ENCODE measurements around the gene CDH24.

The CDH24 gene

DNA sequence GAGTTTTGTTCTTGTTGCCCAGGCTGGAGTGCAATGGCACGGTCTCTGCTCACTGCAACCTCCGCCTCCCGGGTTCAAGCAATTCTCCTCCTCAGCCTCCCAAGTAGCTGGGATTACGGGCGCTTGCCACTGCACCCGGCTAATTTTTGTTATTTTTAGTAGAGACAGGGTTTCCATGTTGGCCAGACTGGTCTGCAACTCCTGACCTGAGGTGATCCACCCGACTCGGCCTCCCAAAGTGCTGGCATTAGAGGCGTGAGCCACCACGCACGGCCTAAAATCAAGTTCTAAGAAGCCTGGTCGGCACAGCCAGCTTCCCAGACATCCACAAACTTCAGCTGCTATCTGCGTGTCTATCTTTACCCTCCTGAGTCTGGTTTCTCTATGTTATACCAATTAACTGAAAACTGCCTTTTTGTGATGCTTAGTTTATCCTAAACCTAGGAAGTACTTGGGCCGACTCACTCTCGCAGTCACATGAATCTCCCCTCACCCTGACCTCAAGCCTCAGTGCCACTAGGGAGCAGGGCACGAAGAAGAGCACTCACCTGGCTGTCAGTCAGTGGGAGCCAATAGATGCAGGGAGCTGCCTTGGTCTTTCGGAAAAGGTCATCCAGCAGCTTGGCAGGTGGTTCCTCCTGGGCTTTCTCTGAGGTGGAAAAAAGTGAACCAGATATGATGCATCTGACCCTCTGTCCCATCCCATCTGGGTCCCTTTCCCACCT lies 3.4 kb upstream of the CDH24 start:
- peak; percentile 37 for DNase-seq

DNA sequence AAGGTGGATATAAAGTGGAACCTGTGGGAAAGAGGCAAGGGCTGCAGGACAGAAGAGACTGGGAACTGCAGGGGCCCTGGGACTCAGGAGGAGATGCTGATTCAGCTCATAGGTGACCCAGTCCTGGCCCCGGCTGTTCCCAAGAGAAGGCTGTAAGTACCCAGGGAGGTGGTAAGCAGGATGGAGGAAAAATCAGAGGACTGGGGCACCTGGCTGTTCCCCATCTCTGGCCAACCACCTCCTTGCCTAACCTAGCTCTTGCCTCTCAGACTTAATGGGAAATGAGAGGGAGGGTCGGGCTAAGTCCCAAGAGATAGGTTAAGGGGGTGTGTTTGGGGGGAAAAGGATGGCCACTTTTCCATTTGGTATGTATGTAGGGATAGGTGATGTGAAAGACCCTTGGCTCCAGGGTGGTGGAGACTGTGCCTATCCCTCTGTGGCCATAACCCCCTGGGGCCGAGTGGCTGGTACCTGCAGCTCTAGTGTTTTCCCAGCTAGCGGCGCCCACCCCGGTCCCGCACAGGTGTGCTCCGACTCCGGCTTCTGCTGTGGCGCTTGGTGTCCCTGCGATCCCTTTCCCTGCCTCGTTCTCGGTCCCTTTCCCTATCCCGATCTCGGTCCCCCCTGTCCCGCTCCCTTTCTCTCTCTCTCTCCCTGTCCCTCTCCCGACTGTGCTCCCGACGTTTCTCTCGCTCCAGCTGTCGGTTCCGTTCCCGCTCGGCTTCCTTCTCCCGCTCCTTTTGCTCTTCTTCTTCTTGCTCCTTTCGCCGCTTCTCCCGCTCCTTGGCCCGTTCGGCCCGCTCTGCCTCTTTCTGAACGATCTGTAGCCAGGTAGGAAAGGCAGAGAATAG lies 1.6 kb upstream of the CDH24 start:
- DNase-seq = peak; percentile 57

DNA sequence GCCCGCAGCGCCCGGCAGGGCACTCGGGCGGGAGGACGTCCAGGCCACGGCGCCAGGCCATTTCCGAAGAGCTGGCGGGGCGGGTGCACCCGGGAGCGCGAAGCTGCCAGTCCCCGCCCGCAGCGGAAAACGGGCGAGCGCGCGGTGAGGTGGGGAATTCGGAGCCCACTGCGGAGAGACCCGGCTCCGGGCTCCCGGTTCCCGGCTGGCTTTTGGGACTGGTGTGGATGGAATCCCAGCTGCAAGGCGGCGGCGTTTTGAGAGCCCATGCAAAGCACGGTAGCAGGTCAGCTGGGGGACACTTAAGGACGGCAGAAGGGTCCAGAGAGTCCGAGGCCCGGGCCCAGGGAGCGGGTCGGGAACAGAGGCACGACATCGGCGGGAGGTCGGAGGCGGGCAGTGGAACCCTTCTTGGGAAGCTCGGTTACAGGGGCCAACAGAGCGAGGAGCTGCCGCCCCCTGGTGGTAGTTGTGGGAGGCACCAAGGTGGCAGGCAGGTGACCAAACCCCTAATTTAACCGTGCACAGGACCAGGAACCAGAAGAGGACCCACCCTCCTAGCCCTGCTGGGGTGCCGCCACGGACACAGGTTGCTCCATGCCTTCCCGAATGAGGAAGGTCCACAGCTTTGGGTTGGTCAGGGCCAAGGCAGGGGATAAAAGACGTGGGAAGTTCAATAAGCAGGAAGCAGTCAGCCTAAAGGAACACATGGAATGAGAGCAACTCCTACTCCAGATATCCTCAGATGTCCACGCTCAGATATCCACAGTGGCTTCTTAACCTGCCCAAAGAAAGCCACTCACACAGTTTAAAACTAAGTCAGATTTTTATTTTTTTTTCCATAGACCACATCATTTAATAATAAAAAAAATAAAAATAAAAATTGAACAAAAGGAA lies 685 bp upstream of the CDH24 start:
- DNase-seq = peak; percentile 95

DNA sequence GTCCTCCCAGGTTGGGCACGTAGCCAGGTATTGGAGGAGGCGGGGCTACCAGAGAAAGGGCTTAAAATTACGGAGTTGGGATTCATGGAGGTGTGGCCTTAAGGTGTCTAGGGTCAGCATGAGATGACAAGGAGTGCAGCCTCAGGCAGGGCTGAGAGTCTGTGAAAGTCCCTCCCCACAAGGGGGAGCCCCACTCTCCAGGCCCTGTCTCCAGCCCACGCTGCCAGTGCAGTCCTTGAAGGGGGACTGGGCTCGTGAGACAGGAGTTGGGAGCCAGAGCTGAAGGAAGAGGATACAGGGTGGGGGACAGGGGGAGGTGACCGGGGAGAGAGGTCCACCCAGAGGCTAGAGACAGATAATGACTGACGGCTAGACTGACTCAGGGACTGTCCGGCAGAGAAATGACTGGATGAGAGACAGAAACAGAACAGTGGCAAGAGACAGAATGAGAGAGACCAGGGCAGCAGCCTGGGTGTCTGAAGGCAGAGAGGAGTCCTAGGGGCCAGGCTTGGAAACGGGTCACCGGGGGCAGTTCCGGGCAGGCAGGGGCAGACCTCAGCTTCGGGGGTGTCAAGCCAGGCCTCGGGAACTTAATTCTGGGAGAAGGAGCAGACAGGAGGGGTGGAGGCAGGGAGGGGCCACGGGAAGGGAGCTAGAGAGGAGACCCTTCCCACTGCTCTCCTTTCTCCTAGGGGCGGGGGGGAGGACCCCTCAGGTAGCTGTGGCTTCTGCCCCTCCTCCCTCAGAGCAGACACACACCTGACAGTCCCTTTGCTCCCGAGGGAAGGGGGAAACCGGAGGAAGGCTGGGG lies 970 bp downstream of the CDH24 start:
- peak; percentile 89 for DNase-seq

DNA sequence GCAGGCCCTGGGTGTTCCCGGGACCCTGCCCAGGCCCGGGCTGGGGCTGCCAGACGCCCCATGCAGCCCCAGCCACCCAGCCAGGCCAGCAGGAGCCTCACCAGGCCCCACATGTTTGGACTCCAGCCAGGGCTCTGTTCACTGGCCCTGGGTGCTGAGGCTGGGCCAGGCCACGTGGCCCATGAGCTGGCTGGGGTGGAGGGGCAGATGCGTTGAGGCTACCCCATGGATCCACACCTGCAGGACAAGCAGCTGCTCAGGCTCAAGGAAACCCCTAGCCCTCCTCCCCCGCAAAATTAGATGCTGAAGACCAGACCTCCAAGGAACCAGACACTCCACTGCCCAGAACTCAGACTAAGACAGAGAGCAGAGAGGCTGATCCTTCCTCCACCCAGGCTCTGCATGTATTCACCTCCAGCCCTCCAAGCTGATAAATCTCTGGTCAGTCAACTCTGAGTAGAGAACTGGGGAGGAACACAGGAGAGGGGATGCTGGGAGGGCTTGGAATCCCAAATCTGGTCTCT lies 1.6 kb downstream of the CDH24 start:
- no peak for DNase-seq

DNA sequence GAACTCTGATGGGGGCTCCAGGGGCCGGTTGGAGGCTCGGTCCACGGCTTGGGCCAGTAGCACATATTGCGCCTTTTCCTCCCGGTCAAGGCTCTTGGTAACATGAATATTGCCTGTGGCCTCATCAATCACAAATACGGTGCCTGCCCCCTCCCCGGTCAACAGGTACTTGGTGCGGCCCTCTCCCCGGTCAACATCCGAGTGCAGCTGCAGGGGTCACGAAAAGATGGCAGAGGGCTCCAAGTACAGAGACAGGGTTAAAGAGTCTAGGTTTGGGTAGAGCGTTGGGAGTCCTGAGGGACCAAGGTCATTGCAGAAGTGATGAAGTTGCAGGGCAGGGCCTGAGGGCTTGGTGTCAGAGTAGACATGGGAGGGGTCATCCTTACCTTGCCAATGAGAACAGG lies 2.2 kb downstream of the CDH24 start:
- DNase-seq = no peak

DNA sequence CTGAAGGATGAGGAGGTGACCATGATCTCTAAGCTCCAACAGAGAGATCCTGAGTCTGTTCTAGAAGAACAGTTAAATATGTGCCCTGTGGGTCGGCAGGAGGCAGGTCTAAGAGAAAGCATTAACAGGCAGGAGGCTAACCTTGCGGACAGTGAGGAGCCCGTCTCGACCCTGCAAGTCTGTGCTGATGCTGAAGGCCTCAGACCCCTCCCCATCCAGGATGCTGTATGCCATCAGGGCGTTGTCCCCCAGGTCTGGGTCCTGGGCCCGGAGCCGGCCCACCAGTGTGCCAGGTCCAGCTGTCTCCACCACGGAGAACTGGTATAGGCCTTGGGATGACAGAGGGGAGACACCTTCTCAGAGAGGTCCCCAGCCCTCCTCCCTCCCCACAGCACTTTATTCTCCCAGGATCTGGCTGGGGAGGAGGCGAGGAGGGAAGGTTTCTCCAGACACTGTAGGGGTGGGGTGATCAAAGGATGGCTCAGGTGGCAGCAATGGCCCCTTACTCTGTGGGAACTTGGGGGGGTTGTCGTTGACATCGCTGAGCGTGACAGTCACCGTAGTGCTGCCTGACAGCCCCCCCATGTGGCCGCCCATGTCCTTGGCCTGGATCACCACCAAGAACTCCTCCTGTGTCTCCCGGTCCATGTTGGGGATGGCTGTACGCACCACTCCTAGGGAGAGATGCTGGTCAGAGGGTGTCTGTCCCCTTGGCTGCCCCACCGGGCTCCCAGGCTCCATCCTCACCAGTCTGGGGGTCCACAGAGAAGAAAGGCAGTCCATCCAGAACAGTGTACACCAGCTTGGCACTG lies 3.1 kb downstream of the CDH24 start:
- peak; percentile 70 for DNase-seq

DNA sequence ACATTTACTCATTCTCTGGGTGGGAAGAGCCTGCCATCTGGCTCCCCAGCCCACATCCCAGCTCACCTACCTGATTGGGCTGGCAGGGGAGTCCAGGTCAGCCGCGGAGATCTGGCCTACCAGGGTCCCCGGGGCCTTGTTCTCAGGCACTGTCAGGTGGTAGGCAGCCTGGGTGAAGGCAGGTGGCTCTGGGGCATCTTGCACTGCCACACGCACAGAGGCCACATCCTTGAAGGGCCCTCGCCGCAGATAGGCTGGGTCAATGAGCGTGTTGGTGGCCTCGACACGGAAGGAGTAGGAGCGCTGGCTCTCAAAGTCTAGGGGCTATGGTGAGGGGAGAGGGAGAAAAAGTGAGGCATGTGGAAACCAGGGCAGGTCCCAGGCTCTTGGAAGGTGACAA lies 3.9 kb downstream of the CDH24 start:
- no peak for DNase-seq

DNA sequence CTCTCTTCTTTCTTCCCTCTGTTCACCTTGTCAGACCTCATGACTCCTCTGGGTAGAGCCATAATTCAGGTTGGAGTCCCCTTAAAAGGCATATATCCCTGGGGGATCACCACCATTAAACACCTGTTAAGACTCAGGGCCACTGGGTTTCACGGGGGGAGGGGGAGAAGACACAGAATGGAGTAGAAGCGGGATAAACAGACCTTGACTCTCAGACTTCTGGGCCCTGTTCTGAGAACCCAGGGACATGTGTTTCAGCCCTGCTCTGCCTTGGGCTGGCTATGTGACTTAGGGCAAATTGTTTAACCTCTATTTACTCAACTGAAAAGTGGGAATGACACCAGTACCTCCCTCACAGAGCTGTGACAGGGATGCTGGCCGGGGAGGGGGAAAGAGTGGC lies 4.6 kb downstream of the CDH24 start:
- DNase-seq = no peak

DNA sequence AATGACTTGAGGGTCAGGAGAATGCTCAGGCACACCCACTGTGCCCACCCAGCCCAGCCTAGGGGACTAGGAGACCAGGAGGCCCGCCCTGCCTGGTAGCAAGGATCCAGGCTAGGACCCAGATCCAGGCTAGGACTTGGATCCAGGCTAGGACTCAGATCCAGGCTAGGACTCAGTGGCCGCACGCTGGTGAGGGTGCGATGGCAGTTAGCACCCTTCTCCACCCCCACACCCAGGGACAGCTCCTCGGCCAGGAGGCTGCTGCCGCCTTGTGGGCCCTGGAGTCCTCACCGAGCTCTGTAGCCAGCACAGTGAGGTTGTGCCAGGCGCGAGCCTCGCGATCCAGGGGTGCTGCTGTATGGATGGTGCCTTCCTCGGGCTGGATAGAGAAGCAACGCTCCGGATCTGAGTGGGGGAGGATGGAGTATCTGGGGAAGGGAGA lies 5.1 kb downstream of the CDH24 start:
- no peak for DNase-seq

DNA sequence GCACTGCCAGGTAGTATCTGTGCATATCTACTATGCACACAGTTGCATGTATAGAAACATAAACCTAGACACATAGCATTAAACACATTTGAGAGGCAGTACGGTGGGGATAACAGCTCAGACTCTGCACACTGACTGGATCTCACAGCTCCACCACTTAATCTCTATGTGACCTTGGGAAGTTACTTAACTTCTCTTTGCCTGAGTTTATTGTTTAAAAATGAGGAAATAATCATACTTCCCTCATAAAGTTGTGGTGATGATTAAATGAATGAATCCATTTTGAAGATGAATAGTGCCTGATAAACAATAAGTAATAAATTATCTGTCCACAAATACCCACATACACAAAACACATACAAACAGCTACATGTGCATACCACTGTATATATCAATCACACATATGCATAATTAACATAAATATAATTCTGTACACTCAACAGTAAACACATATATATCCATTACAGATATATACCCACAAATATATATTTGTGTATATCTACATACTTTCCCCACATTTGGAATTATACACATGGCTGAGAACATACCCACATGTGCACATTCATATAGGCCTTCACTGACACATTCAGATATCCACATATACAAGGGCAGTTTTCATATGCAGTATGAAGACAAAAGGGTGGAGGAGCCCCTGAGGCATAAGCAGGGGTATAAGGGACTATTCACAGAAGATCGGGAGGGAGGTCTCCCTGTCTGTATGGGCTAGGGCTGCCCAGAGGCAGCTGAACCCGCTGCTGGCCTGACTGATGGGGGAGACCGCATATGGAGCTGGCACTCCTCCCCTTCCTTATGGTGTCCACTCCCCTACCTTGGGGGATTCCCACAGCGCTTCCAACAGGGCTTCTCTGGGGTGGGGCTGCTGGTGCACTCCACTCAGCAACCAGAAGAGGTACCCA lies 5.9 kb downstream of the CDH24 start:
- no peak for DNase-seq

DNA sequence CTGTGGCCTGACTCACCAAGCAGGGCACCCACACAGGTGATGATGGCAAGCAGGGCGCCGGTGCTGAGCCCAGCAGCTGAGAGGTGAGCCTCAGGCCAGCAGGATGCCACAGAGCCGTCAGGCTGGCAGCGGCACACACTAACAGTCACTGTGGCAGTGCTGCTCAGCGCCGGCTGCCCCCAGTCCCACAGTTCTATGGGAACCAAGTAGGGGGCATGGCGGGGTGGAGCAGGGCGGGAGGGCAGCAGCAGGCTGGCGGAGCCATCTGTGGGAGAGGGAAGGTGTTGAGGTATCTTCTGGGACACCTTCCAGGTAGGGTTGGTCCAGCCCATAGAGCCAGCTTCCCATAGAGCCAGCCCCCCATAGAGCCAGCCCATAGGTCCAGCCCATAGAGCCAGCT lies 8.3 kb downstream of the CDH24 start:
- no peak for DNase-seq

DNA sequence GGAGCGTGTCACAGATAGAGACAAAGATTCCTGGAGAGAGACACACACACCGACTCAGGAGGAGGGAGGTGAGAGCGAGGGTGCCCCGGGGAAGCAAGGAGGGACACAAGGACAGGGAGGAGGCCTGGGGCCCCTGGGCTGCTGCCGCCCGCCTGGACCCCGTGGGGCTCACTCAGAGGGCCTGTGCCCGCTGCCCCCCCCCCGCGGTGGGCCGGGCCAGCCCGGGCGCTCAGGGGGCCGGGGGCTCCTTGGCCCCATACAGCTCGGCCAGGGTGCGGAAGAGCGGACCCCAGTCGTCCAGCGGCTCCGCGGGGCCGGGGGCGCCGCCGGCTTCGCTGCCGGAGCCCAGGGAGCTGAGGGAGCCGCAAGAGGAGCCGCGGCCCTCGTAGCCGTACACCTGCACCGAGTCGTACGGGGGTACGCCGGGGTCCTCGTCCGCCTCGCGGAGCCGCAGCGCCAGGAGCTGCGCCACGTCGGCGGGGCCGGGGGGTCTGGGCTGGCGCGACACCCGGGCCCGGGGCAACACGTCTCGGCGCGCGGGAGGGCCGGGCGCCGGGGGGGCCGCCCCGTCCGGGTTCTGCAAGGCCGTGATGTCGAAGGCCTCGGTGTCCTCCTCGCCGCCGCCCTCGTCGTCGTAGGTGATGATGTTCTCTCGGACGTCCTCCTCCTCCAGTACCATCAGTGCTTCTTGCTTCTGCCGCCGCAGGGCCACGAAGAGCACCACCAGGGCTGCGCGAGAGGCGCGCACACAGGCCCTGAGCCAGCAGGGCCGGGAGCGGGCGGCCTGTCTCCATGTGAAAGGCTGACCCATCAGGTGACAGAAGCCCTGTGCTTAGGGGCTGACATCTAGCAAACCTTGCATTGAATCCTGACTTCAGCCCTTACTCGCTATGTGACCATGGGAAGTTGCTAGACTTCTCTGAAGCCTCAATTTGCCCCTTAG lies 9.3 kb downstream of the CDH24 start:
- no peak for DNase-seq

DNA sequence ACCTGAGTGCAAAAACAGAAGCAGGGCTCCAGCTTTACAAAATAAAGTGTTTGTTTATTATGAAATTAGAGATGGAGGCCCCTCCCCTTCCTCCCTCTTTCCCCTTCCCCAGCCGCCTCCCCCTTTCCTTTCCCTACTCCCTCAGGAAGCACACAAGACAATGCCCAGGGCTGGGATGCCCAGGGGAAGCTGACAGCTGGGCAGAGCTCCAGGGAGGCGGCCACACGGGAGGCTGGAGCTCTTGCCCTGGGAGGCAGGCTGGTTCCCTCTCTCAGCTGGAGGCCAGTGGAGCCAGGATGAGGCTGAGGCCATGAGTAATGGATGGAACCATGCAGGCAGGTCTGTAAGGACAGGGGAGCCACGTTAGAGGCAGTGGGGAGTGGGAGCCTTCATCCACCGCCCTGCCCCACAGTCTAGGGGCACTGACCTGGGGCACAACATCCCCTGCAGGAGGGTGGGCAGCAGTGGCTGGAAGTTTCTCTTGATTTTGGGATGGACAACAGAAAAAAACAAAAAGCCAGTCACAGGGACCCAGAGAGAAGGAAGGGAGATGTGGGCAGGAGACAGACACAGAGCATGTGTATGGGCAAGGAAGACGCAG lies 10.2 kb downstream of the CDH24 start:
- DNase-seq = no peak

DNA sequence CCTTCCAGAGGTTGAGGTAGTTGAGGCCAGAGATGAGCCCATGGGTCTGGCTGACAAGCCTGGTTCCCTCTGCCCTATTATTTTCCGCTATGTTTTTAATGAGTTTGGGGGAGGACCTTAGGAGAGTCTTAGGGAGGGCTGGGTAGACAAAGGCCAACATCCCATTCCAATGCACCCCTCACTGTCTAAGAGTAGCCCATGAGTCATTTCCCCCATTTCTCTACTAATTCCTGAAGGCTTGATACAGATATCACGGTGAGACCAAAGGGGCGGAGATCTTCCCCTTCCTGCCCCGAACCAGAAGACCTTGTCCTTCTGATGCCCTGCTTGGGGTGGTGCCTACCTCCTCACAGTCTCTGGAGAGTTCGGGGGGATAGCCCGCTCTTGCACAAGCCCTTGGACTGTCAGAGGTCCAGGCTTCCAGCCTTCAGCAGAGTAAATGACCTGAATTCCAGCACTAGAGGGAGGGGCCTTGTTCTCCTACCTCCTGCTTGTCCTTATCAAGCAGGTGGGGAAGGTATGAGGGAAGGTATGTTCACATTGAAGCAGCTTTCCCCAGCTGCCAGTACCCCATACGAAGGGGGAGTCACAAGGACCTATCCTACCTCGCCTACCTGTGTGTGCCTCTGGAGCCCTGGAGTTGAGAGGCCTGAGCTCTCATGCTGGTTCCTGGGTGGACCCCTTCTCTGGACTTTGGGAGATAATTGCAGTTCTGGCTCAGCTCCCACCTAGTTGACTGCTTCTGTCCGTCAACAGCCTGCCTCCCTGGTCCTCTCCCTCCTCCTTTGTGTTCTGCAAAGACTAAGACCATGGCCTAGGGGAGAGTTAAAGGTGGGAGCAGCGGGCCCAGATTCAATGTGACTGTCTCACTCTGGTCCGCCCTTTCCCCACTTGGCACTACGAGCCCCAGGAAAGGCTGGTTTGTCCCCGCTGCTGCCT lies 11.6 kb downstream of the CDH24 start:
- DNase-seq = no peak

DNA sequence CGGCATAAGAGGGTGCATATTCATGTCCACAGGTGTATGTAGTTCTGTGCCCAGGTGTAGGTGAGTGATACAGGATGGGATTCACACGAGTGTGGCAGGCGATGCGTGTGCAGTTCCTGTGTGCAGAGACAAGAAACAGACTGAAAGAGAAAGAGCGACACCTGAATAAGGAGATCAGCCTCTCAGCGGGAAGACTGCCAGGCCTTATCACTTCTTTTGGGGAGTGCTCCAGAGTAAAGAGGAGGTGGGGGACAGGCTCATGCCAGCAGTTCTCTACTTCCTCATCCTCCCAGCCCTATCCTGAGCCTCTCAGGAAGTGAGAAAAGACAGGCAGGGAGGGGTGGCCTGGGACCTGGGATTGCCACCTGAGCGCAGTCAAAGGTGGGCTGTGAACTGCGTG lies 12.5 kb downstream of the CDH24 start:
- DNase-seq = no peak

DNA sequence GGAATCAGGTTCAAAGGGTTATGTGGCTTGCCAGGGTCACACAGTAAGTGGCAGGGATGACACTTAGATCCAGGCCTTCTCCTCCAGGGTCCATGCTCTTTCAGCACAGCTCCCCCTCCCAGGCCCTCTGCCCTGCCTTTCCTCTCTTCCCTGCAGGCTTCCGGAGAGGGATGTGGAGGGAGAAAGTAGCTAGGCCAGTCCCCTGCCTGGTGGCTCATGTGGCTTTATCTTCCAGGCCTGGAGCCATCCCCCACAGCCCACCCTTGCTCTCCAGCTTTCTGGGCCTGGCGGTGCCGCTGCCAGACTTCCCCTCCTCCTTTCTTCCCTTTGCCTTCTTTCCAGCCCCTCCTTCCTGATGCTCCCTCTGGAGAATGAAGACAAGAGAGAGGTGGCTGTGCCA lies 13.6 kb downstream of the CDH24 start:
- DNase-seq = no peak
